Panc1 (cell line): ENCODE measurements around the gene DPEP1. TPM values are rescaled to one million over a fixed set of nuclear protein-coding genes. Genes with fewer than 3 reads are reported as not detected.
"Not testable (repeated sequence)": the region's sequence is repeated elsewhere in the genome, so short reads cannot be mapped to it uniquely, and the experiment has no call there.

Source experiments
- ATAC-seq: fragments of 200-7000 bp; cut with Tn5 transposase; 2 replicates; pipeline ENCODE4 v1.9.1; 2020; ENCODE audit warnings: mild to moderate bottlenecking, moderate library complexity
- BruUV-seq: library from RNA; stranded (reverse); fragments of 400-500 nt; replicated peaks from 2 replicates; lab custom pipeline; 2021; lab: Mats Ljungman, UMichigan
- CTCF ChIA-PET: fragments of 300-600 bp; sonication (Branson Sonifier 250); formaldehyde crosslinking; loops from one replicate; lab custom pipeline; 2022; ENCODE audit warnings: antibody characterized with exemption; lab: Charles Lee
- POLR2A ChIA-PET: fragments of 300-600 bp; sonication (Branson Sonifier 250); formaldehyde crosslinking; loops from one replicate; lab custom pipeline; 2022; ENCODE audit warnings: antibody characterized with exemption; lab: Charles Lee
- DNase-seq: peaks from one replicate; pipeline ENCODE4 v3.0.0-alpha.2; 2010; ENCODE audit warnings: low read depth, low spot score
- H3K27ac ChIP-seq: 2 replicates; pipeline ENCODE4 v1.5.1; 2011; ENCODE audit warnings: mild to moderate bottlenecking, low read length, inconsistent platforms
- H3K27me3 ChIP-seq: fragments of 200-500 bp; sonication (Bioruptor generic); 2 replicates; pipeline ENCODE4 v1.6.0; 2014; ENCODE audit warnings: low read length, inconsistent platforms; ENCODE audit not compliant: control insufficient read depth, insufficient read depth
- H3K36me3 ChIP-seq: fragments of 200-500 bp; sonication (Bioruptor generic); 2 replicates; pipeline ENCODE4 v1.5.1; 2014; ENCODE audit warnings: inconsistent platforms, mild to moderate bottlenecking, low read length, moderate library complexity; ENCODE audit not compliant: control insufficient read depth, insufficient read depth
- H3K4me1 ChIP-seq: 2 replicates; pipeline ENCODE4 v1.5.1; 2011; ENCODE audit warnings: inconsistent platforms, mild to moderate bottlenecking, low read length, moderate library complexity; ENCODE audit not compliant: control insufficient read depth, insufficient read depth
- H3K4me3 ChIP-seq, 2 experiments: 2 replicates each; pipeline ENCODE4 v1.5.1; 2011 to 2012; ENCODE audit warnings: low read depth in 2 of 2, low read length in 2 of 2, mild to moderate bottlenecking in 2 of 2, inconsistent platforms in 1 of 2, moderate library complexity in 1 of 2
- H3K9me3 ChIP-seq: fragments of 200-500 bp; sonication (Bioruptor generic); 2 replicates; pipeline ENCODE4 v1.5.1; 2014; ENCODE audit warnings: low read depth, mild to moderate bottlenecking, inconsistent platforms, low read length, moderate library complexity; ENCODE audit not compliant: control insufficient read depth, insufficient read depth
- CTCF ChIP-seq: fragments of 450-650 bp; IDR thresholded peaks from 2 replicates; pipeline ENCODE4 v1.5.1; 2017; ENCODE audit warnings: mild to moderate bottlenecking
- POLR2AphosphoS5 ChIP-seq: IDR thresholded peaks from 2 replicates; pipeline ENCODE4 v1.6.1; 2012; ENCODE audit warnings: mild to moderate bottlenecking, low read depth, low read length, moderate library complexity
- REST ChIP-seq, 2 experiments: IDR thresholded peaks; 2 replicates each; pipeline ENCODE4 v1.6.1; 2011 to 2012; ENCODE audit warnings: low read depth in 2 of 2, control low read depth in 1 of 2, low read length in 1 of 2, mild to moderate bottlenecking in 1 of 2, moderate library complexity in 1 of 2; ENCODE audit not compliant: insufficient read depth in 1 of 2
- SIN3A ChIP-seq: IDR thresholded peaks from 2 replicates; pipeline ENCODE4 v1.6.1; 2012; ENCODE audit warnings: low read depth, mild to moderate bottlenecking, low read length, moderate library complexity, borderline replicate concordance; ENCODE audit not compliant: insufficient read depth
- TCF7L2 ChIP-seq: IDR thresholded peaks from 2 replicates; pipeline ENCODE4 v1.6.1; 2011; ENCODE audit warnings: mild to moderate bottlenecking, low read depth, low read length, inconsistent platforms
- in situ Hi-C: cut with HindIII; loops from 2 replicates; pipeline ENCODE4 v1.10.0; 2016; ENCODE audit warnings: low sequenced_read_pairs, low pct_unique_long_range_greater_than_20kb
- intact Hi-C: fragments of 100-400 bp; cut with micrococcal nuclease; formaldehyde crosslinking; loops from one replicate; pipeline ENCODE4 v1.10.0; 2022; ENCODE audit not compliant: unreplicated experiment
- total RNA-seq: library from RNA; stranded (reverse); gene quantifications from one replicate; pipeline ENCODE4 v1.2.1, GENCODE V29; 2021; ENCODE audit not compliant: unreplicated experiment

The DPEP1 gene
- total RNA-seq, 1 experiment from 2014 or later, result 0.18 TPM

GRCh38 chr16:89586853-89587252 is 26.6 kb upstream of the DPEP1 start:
- intact Hi-C loops (no loop called here), in situ Hi-C loops (no loop called here)
- Histone ChIP-seq H3K4me3 (no peak overlapping the region), H3K27me3 (no peaks in the 10 kb centered on the region), H3K36me3 (no peaks in the 10 kb centered on the region; the same call in 1 of the 2 replicates), H3K4me1 (peaks cover 8% of the 10 kb centered on the region), H3K9me3 (no peaks in the 10 kb centered on the region), H3K27ac (0 out of 2 replicates have a peak overlapping the region, but pooled peaks have one; percentile 12)
- DNase-seq, result no peak
- CTCF ChIA-PET, result no interaction called here
- TF ChIP-seq CTCF, result no peak
- TF ChIP-seq SIN3A, result no peak
- no peak for TF ChIP-seq REST (IDR thresholded peaks at IDR 0.05; ENCODE audit: insufficient read depth in 1 of 2, low read depth in 2 of 2, low read length in 1 of 2)
- TF ChIP-seq TCF7L2, result no peak
- BruUV-seq, result no TSS peak
- ATAC-seq, result no peak; the same call in 1 of the 2 replicates
- POLR2A ChIA-PET, result no interaction called here

- POLR2A ChIA-PET, H3K36me3 ChIP-seq, intact Hi-C loops, DNase-seq, ATAC-seq, CTCF ChIA-PET, H3K27me3 ChIP-seq, H3K4me1 ChIP-seq, BruUV-seq, H3K9me3 ChIP-seq, H3K4me3 ChIP-seq, in situ Hi-C loops, H3K27ac ChIP-seq: not testable (repeated sequence)
Observed at GRCh38 chr16:89587676-89588075, 25.8 kb upstream of the DPEP1 start.

GRCh38 chr16:89588413-89589109 is 24.9 kb upstream of the DPEP1 start:
- no peaks in the 10 kb centered on the region for H3K4me1 ChIP-seq
- no peaks in the 10 kb centered on the region for H3K9me3 ChIP-seq
- in situ Hi-C loops, result no loop called here
- no peaks in the 10 kb centered on the region; the same call in 1 of the 2 replicates for H3K36me3 ChIP-seq
- CTCF ChIA-PET, result interaction anchor here (0.6 kb wide), 1 partner anchor 28 kb away, joined by 3 read pairs; no protein-coding TSS in a partner anchor
- intact Hi-C loops, result no loop called here
- POLR2A ChIA-PET, result no interaction called here
- DNase-seq (no peak), ATAC-seq (no peak)
- no peak overlapping the region for H3K27ac ChIP-seq
- no TSS peak for BruUV-seq
- H3K4me3 ChIP-seq, result no peak overlapping the region
- TF ChIP-seq REST (IDR thresholded peaks at IDR 0.05; ENCODE audit: insufficient read depth in 1 of 2, low read depth in 2 of 2, low read length in 1 of 2) (no peak), SIN3A (no peak), POLR2AphosphoS5 (no peak), CTCF (no peak), TCF7L2 (no peak)
- H3K27me3 ChIP-seq, result no peaks in the 10 kb centered on the region
